AG20443 (cell line): ENCODE data around the gene KNOP1.
"Not testable (repeated sequence)": the region's sequence is repeated elsewhere in the genome, so short reads cannot be mapped to it uniquely, and the experiment has no call there.

Experiments
- DNase-seq: peaks from one replicate; pipeline ENCODE4 v3.0.0; 2012; ENCODE audit warnings: low spot score, mixed read lengths

KNOP1 gene

GRCh38 chr16:19743816-19744159, 25.8 kb upstream of the KNOP1 start:
- no peak for DNase-seq

DNA sequence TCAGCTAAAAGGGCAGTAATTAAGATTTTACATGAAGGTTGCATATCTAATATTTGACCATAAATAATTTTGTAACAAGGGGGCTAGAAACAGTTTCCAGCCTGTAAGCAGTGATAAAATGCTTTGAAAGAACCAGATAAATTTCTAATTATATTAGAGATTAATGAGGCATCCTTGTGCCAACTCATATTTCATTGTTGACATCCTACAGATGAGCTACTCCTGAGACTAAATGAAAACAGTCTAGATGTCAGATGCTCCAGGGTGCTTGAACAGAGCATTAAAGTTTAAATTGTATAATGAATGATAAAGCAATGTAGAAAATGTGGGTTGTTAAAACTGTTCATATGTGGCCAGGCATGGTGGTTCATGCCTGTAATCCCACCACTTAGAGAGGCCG, 23.3 kb upstream of the KNOP1 start:
- no peak for DNase-seq

GRCh38 chr16:19737306-19738038, 19.4 kb upstream of the KNOP1 start:
- DNase-seq: no peak

DNA sequence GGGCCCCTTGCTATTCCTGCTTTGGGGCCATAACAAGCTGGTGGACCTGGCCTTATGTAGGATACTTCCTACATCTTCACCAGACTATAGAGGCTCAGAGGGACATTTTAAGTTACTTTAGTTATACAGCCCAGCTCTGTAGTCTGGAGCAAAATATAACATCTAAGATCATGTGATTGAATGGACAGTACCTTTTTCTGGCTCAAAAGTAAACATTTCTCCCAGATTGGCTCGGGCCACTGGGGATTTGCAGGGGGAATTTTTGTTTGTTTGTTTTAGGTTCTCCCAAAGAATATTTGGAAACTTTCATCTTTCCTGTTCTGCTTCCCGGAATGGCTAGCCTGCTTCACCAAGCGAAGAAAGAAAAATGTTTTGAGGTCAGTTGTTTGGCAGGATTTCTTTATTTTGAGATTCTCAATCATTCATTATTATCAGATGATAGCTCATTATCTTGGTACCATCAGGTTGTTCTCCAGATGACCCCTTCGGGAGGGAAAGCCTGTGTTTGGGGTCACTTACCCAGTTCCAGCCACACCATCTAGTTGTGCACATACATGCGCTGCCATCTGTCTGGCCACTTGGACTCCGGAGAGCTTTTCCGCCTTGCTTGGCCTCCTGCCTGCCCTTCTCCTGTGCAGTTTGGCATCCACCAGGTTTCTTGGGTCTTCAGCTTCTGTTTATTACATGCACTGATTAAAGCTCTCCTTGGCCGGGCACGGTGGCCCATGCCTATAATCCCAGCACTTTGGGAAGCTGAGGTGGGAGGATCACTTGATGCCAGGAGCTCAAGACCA, 17.2 kb upstream of the KNOP1 start:
- DNase-seq: no peak

GRCh38 chr16:19733551-19733950, 15.5 kb upstream of the KNOP1 start:
- DNase-seq: no peak

DNA sequence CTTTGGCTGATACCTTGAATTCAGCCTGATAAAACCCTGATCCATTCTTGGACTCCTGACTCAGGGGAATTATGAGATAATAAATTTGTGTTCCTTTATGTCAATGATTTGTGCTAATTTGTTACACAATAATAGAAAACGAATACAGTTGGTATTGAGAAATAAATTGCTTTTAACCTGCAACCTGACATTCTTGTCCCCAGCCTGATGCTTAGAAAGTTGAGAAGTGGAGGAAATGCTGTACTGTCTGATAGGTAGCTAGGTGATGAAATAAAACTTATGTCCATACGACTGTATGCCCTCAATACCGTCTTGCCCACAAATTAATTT, 10.6 kb upstream of the KNOP1 start:
- DNase-seq: no peak

GRCh38 chr16:19722981-19723380, 5.0 kb upstream of the KNOP1 start:
- DNase-seq: no peak

DNA sequence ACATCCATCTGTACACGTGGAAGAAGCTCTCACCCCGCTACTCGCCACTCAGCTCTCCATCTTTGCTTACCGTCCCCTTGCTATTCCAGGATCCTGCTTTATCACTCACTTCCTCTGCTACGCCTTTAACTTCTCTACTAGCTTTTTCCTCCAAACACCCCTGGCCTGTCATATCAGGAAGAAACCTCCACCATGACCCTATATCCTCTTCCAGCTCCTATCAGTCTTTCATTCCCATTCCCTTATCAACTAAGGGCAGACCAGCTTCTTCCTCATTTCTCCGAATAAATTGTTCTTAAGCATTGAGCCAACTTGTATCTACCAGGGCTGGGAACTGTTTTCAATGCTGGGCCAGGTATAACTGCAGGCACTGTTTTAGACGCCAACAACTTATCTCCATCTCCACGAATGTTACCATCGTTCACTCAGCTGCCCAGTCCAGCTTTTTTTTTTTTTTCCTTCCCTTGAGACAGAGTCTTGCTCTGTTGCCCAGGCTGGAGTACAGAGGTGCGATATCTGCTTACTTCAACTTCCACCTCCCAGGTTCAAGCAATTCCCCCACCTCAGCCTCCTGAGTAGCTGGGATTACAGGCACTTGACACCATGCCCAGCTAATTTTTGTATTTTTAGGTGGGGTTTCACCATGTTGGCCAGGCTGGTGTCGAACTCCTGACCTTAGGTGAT, 4.4 kb upstream of the KNOP1 start:
- DNase-seq: no peak

- DNase-seq: no peak
Observed at GRCh38 chr16:19718624-19718965, 568 bp upstream of the KNOP1 start.

- DNase-seq: no peak
Observed at GRCh38 chr16:19717314-19717713, 713 bp downstream of the KNOP1 start.

GRCh38 chr16:19716728-19717127, 1.3 kb downstream of the KNOP1 start:
- not testable (repeated sequence) for DNase-seq

DNA sequence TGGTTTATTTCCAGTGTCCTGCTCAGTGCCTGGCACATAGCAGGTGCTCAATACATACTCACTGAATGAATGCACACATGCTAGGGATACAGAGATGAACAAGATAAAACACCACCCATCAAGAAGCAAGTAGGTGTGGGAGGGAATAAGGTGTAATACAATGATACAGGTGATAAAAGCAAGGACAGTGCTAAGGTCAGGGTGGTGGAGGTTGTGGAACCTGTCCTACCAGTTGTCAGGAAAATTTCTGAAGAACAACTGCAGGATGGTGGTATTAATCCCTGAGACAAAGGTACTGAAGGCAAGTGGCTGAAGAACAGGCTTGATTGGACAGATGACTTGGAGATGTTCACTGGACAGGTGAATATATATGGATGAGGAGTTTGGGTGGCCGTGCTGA, 1.8 kb downstream of the KNOP1 start:
- DNase-seq: no peak

DNA sequence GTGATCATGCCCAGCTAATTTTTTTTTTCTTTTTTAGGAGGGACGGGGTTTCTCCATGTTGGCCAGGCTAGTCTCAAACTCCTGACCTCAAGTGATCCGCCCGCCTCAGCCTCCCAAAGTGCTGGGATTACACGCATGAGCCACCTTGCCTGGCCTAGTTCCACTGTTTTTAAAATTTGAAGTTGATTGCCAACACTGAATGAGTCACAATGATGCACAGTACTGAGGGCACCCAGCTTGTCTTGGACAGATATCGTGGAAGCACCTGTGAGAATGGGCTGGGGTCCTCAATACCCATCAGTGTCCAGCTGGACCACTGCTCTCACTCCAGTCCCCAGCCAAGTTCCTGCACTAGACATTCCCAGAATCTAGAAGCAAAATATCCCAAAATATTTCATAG, 2.5 kb downstream of the KNOP1 start:
- no peak for DNase-seq

GRCh38 chr16:19713697-19714096, 4.3 kb downstream of the KNOP1 start:
- no peak for DNase-seq

- DNase-seq: no peak
Observed at GRCh38 chr16:19712418-19713058, 5.5 kb downstream of the KNOP1 start.

DNA sequence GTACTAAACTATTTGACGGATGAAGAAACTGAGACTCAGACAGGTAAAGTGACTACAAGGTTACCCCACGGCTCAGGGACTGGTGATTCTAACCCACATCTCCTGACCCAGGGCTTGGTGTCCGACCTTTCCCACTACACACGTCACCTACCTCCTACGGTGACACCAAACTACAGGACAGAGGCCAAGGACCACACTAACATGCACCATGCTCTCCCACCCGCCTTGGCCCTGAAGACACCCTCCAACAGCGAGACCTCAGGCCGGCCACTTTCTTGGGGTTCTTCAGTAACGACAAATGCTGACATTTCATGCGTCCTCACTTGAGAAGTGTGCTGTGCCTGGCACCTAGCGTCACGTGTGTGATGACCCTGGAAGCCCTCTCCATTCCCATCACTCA, 6.4 kb downstream of the KNOP1 start:
- no peak for DNase-seq

DNA sequence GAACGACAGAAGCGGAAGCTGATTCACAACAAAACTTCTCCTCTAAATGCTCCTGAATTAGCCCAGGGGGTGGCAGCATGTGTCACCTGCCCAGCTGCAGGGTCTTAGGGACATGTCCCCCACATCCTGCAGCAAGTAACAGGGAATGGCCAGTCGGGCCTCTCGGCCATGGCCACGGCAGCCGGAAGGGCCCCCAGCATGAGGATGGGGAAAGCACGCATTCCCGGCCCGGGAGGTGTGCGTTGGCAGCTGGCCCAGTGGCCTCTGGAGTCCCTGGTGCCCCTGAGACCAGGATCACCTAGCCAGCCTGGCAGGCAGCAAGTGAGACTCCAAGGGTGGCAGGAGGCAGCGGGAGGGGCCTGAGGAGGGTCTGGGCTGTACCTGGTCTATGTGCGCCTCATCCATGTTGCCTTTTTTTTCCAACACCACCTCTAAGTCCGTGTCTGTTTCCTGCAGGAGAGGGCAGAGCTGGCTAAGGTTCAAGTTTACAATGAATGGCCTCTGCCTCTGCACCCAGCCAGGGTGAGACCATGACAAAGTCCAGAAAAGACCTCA, 7.0 kb downstream of the KNOP1 start:
- DNase-seq: no peak

- no peak for DNase-seq
Observed at GRCh38 chr16:19710191-19710908, 7.7 kb downstream of the KNOP1 start.

DNA sequence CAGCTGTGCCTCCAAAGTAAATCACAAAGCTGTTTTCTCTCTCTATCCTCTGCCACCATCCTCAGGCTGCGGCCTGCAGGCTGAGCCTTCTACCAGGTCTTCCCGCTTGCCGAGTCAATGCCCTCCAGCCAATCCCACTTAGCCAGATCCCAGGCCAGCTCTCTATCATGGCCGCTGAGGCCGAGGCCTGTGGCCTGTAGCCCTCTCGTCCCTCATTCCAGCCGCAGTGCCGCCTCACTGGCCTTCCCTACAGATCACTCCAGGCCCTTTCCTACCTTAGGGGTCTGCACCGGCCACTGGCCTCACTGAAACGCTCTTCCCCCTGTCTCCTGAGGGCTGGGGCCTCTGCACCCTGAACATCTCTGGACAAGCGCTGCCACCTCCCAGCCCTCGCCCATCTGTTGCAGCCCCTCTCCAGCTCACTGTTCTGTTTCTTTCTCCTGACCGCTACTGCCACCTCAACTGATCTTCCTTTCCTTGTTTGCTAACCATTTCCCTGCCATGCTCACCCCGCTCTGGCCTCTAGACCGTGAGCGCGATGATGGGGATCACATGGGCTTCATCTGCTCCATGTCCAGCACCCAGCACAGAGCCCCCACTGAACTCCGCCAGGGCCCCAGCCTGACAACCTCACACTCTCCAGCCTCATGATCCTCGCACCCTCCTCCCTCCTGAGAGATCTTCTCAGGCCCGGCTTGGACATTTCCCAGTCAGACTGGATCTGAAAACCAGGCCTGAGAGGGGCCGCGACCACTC, 8.5 kb downstream of the KNOP1 start:
- no peak for DNase-seq

- no peak for DNase-seq
Observed at GRCh38 chr16:19708296-19709205, 9.5 kb downstream of the KNOP1 start.
